Osteoblast (primary cell): ENCODE data around the gene DCX. TPM values are rescaled to one million over a fixed set of nuclear protein-coding genes. Genes with fewer than 3 reads are reported as not detected.

Source experiments
- DNase-seq: peaks from one replicate; pipeline ENCODE4 v3.0.0; 2011; ENCODE audit warnings: low spot score, mixed read lengths; ENCODE audit not compliant: insufficient read length; ENCODE audit errors: missing footprints
- H2AFZ ChIP-seq: 2 replicates; pipeline ENCODE4 v1.6.0; 2011; ENCODE audit warnings: mild to moderate bottlenecking, low read length
- H3K27ac ChIP-seq: 2 replicates; pipeline ENCODE4 v1.5.1; 2011; ENCODE audit warnings: mild to moderate bottlenecking, low read depth, low read length, moderate library complexity
- H3K27me3 ChIP-seq: 2 replicates; pipeline ENCODE4 v1.6.0; 2012; ENCODE audit warnings: mild to moderate bottlenecking, control low read depth, inconsistent platforms, low read length, moderate library complexity; ENCODE audit not compliant: insufficient read depth
- H3K36me3 ChIP-seq: 2 replicates; pipeline ENCODE4 v1.5.1; 2011; ENCODE audit warnings: mild to moderate bottlenecking, low read length, control low read depth, moderate library complexity; ENCODE audit not compliant: insufficient read depth
- H3K4me1 ChIP-seq: 2 replicates; pipeline ENCODE4 v1.5.1; 2011; ENCODE audit warnings: mild to moderate bottlenecking, low read length, control low read depth, moderate library complexity; ENCODE audit not compliant: insufficient read depth
- H3K4me2 ChIP-seq: 2 replicates; pipeline ENCODE4 v1.6.0; 2011; ENCODE audit warnings: mild to moderate bottlenecking, low read length; ENCODE audit not compliant: insufficient read depth
- H3K4me3 ChIP-seq: fragments of 200-600 bp; sonication (generic); 3 replicates; pipeline ENCODE4 v1.5.1; 2012; ENCODE audit warnings: mild to moderate bottlenecking, low read length, inconsistent platforms; ENCODE audit not compliant: insufficient read depth
- H3K79me2 ChIP-seq: 2 replicates; pipeline ENCODE4 v1.6.0; 2012; ENCODE audit warnings: mild to moderate bottlenecking, low read length, control low read depth, inconsistent platforms; ENCODE audit not compliant: insufficient read depth
- H3K9me3 ChIP-seq: 2 replicates; pipeline ENCODE4 v1.5.1; 2011; ENCODE audit warnings: low read depth, low read length, control low read depth
- H4K20me1 ChIP-seq: 2 replicates; pipeline ENCODE4 v1.6.0; 2012; ENCODE audit warnings: mild to moderate bottlenecking, low read length, control low read depth; ENCODE audit not compliant: insufficient read depth
- total RNA-seq: library from RNA; depleted of rRNA; stranded (reverse); fragments of >200 nt; gene quantifications from 2 replicates; pipeline ENCODE4 v1.2.3, GENCODE V29; 2012
- TF ChIP-seq, protein P1 (sequence below): IDR thresholded peaks from 2 replicates; pipeline ENCODE4 v1.5.1; 2011; ENCODE audit warnings: mild to moderate bottlenecking, low read depth, low read length, moderate library complexity; ENCODE audit errors: extremely low read depth

The DCX gene
- total RNA-seq, 1 donor, result not detected

DNA sequence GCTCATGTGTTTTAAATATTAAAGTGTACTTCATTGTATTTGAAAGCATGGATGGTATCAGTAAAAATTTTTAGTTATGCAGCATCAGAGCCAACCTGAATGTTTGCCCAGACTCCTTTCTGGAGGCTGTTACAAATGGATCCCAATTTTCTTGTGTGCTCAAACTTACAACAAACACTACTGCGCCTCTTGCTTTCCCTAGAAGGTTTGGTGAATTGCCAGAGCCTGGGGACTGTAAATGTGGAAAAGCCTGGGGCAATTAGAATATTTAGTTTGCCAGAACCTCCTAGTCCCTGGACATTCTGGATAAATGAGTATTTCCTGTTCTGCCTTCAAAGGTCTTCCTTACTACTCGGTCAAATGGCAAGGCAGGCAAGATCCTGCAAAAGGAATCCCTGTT lies 146.5 kb downstream of the DCX start:
- H3K4me3 ChIP-seq, result no peak overlapping the region
- no peak overlapping the region for H3K4me2 ChIP-seq
- DNase-seq, result no peak
- no peaks in the 10 kb centered on the region for H4K20me1 ChIP-seq
- no peaks in the 10 kb centered on the region for H3K36me3 ChIP-seq
- TF ChIP-seq, protein P1, sequence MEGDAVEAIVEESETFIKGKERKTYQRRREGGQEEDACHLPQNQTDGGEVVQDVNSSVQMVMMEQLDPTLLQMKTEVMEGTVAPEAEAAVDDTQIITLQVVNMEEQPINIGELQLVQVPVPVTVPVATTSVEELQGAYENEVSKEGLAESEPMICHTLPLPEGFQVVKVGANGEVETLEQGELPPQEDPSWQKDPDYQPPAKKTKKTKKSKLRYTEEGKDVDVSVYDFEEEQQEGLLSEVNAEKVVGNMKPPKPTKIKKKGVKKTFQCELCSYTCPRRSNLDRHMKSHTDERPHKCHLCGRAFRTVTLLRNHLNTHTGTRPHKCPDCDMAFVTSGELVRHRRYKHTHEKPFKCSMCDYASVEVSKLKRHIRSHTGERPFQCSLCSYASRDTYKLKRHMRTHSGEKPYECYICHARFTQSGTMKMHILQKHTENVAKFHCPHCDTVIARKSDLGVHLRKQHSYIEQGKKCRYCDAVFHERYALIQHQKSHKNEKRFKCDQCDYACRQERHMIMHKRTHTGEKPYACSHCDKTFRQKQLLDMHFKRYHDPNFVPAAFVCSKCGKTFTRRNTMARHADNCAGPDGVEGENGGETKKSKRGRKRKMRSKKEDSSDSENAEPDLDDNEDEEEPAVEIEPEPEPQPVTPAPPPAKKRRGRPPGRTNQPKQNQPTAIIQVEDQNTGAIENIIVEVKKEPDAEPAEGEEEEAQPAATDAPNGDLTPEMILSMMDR, result no peak
- no peaks in the 10 kb centered on the region for H3K79me2 ChIP-seq
- peaks cover 42% of the 10 kb centered on the region for H3K27me3 ChIP-seq
- H3K4me1 ChIP-seq, result no peaks in the 10 kb centered on the region
- H3K27ac ChIP-seq, result no peak overlapping the region
- no peaks in the 10 kb centered on the region for H3K9me3 ChIP-seq
- no peak overlapping the region for H2AFZ ChIP-seq

DNA sequence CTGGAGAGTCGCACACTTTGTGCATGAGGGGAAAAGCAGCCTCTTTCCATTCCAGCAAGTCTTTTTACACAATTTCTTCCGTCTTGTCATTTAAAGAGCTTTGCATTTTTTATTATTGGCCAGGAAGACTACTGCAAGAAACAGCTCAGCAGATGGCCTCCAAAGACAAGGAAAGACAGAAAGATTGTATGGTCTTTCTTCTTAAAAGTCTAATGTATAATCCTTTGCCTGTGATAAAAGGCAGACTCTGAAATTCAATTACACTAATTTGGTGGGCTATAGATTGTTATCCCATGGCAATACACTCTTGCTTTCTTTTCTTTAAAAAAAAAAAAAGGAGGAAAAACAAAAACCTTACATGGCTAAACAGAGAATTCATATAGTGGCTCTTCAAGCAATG lies 147.6 kb downstream of the DCX start:
- Histone ChIP-seq H3K4me3 (no peak overlapping the region), H3K27ac (no peak overlapping the region), H4K20me1 (no peaks in the 10 kb centered on the region), H3K27me3 (peaks cover 41% of the 10 kb centered on the region), H3K79me2 (no peaks in the 10 kb centered on the region), H3K36me3 (no peaks in the 10 kb centered on the region), H2AFZ (no peak overlapping the region), H3K4me1 (no peaks in the 10 kb centered on the region), H3K9me3 (no peaks in the 10 kb centered on the region), H3K4me2 (no peak overlapping the region)
- TF ChIP-seq, protein P1, result no peak
- DNase-seq, result no peak

DNA sequence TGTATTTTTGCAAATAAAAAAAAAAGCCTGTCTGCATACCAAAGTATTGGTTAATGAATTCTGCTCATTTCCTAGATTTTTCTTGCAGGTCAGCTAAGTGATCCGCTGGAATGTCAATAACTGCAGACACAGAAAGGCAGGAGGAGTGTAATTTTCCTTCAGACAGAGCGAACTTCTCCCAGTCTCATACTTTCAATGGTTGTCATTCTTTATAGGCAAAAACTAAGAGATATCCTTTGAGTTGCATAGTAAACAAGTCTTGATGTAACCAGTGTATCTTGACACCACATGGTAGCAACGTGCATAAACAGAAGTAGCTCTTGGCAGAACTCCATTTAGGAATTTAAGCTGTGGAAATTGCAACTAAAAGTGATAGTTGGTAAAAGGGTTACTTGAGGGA lies 149.9 kb downstream of the DCX start:
- H3K79me2 ChIP-seq, result no peaks in the 10 kb centered on the region
- H3K36me3 ChIP-seq, result no peaks in the 10 kb centered on the region
- H3K4me2 ChIP-seq, result no peak overlapping the region
- no peak overlapping the region for H3K4me3 ChIP-seq
- DNase-seq, result no peak
- H2AFZ ChIP-seq, result no peak overlapping the region
- H3K9me3 ChIP-seq, result no peaks in the 10 kb centered on the region
- TF ChIP-seq, protein P1, result no peak
- H4K20me1 ChIP-seq, result no peaks in the 10 kb centered on the region
- no peaks in the 10 kb centered on the region for H3K4me1 ChIP-seq
- peaks cover 28% of the 10 kb centered on the region for H3K27me3 ChIP-seq
- H3K27ac ChIP-seq, result no peak overlapping the region

DNA sequence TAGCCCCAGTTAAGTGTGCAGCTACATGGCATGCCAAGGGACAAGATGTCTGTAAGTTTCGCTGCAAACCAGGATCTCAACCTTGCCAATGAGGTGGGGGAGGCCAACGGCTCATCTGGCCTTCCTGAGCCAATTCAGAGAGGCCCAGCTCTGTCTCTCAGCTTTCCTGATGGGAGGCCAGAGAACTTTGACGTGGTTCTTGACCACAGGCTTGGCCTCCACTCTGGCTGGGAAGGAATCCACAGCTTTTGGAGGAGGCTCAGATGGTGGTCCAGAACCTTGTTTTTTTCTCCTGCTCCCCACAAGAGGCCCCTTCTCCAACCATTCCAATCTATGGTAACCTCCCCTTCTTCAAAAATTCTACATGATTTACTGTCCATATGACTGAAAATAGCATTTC lies 151.5 kb downstream of the DCX start:
- no peaks in the 10 kb centered on the region for H3K4me1 ChIP-seq
- no peaks in the 10 kb centered on the region for H4K20me1 ChIP-seq
- no peaks in the 10 kb centered on the region for H3K9me3 ChIP-seq
- H3K79me2 ChIP-seq, result no peaks in the 10 kb centered on the region
- TF ChIP-seq, protein P1, result no peak
- no peak overlapping the region for H3K4me3 ChIP-seq
- no peak overlapping the region for H3K4me2 ChIP-seq
- no peak overlapping the region for H3K27ac ChIP-seq
- H3K27me3 ChIP-seq, result peaks cover 19% of the 10 kb centered on the region
- H2AFZ ChIP-seq, result no peak overlapping the region
- peak; percentile 32 for DNase-seq
- no peaks in the 10 kb centered on the region for H3K36me3 ChIP-seq
